ENCODE data around the gene VAT1L.

The VAT1L gene

GRCh38 chr16:77782694-77783093 is 5.7 kb upstream of the VAT1L start:
- no peak for DNase-seq (ENCODE audit: low read depth in 3 of 3)

GRCh38 chr16:77784441-77785372 is 3.7 kb upstream of the VAT1L start:
- DNase-seq (ENCODE audit: low read depth in 3 of 3), result no peak

GRCh38 chr16:77785373-77785764 is 3.0 kb upstream of the VAT1L start:
- DNase-seq (ENCODE audit: low read depth in 3 of 3), result no peak

GRCh38 chr16:77786186-77786847 is 2.0 kb upstream of the VAT1L start:
- DNase-seq (ENCODE audit: low read depth in 3 of 3), result no peak

GRCh38 chr16:77787452-77787851 is 912 bp upstream of the VAT1L start:
- DNase-seq (ENCODE audit: low read depth in 3 of 3), result no peak

GRCh38 chr16:77789085-77790008 is 983 bp downstream of the VAT1L start:
- no peak for DNase-seq (ENCODE audit: low read depth in 3 of 3)

GRCh38 chr16:77790009-77790372 is 1.6 kb downstream of the VAT1L start:
- DNase-seq (ENCODE audit: low read depth in 3 of 3), result no peak

- no peak for DNase-seq (ENCODE audit: low read depth in 3 of 3)
These were observed 2.5 kb downstream of the VAT1L start for GRCh38 chr16:77790912-77791311.

- DNase-seq (ENCODE audit: low read depth in 3 of 3), result no peak
These were observed 5.1 kb downstream of the VAT1L start for GRCh38 chr16:77793417-77793816.

- no peak for DNase-seq (ENCODE audit: low read depth in 3 of 3)
These were observed 6.2 kb downstream of the VAT1L start for GRCh38 chr16:77794586-77794985.

- DNase-seq (ENCODE audit: low read depth in 3 of 3), result no peak
These were observed 13.5 kb downstream of the VAT1L start for GRCh38 chr16:77801817-77802216.

GRCh38 chr16:77805398-77805797 is 17.0 kb downstream of the VAT1L start:
- DNase-seq (ENCODE audit: low read depth in 3 of 3), result no peak

GRCh38 chr16:77807021-77807420 is 18.7 kb downstream of the VAT1L start:
- no peak for DNase-seq (ENCODE audit: low read depth in 3 of 3)

GRCh38 chr16:77812856-77813500 is 24.6 kb downstream of the VAT1L start:
- DNase-seq (ENCODE audit: low read depth in 3 of 3), result no peak

- DNase-seq (ENCODE audit: low read depth in 3 of 3), result no peak
These were observed 27.9 kb downstream of the VAT1L start for GRCh38 chr16:77816293-77816692.

GRCh38 chr16:77820340-77820739 is 32.0 kb downstream of the VAT1L start:
- DNase-seq (ENCODE audit: low read depth in 3 of 3), result no peak

GRCh38 chr16:77822661-77823060 is 34.3 kb downstream of the VAT1L start:
- no peak for DNase-seq (ENCODE audit: low read depth in 3 of 3)

GRCh38 chr16:77823067-77823466 is 34.7 kb downstream of the VAT1L start:
- no peak for DNase-seq (ENCODE audit: low read depth in 3 of 3)

GRCh38 chr16:77825196-77825595 is 36.8 kb downstream of the VAT1L start:
- DNase-seq (ENCODE audit: low read depth in 3 of 3), result no peak

GRCh38 chr16:77827032-77827431 is 38.7 kb downstream of the VAT1L start:
- DNase-seq (ENCODE audit: low read depth in 3 of 3), result no peak

- no peak for DNase-seq (ENCODE audit: low read depth in 3 of 3)
These were observed 45.7 kb downstream of the VAT1L start for GRCh38 chr16:77833921-77834634.

All from stimulated activated CD4-positive, alpha-beta T cell treated with anti-CD3 and anti-CD28 coated beads, TNF-alpha, amount 100 ng/mL, for 4 hours (primary cell).